ENCODE measurements around the gene NR5A2.

The NR5A2 gene

GRCh38 chr1:200072636-200073285, 45.3 kb downstream of the NR5A2 start:
- no peak for DNase-seq (ENCODE audit: low spot score)

DNA sequence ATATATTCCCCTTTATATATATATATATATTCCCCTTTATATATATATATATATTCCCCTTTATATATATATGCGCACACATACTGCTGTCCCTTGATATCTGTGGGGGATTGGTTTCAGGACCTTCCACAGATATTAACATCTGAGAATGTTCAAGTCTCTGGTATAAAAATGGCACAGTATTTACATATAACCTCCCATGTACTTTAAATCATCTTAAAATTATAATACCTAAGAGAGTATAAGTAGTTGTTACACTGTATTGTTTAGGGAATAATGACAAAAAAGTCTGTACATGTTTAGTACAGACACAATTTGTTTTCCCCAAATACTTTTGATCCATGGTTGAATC, 45.8 kb downstream of the NR5A2 start:
- no peak for DNase-seq (ENCODE audit: low spot score)

DNA sequence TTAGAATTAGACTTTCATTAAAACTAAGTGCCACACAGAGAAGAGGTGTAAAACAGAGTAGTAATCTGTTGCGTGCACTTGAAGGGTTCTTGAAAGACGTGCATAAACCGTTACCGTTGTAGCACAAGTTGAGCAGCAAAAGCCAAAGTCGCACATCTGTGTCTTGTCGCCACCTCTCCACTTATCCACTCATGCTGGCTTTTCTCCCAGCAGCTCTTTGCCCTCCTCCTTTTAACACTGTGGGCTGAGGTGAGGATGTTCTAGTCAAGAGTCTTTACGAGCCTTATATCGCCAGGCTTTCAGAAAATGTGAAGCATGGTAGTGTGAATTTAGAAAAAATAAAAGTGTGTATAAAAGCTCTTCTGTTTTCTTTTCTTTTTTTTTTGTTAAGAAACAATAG, 48.0 kb downstream of the NR5A2 start:
- no peak for DNase-seq (ENCODE audit: low spot score)

- DNase-seq (ENCODE audit: low spot score), result no peak
Observed at GRCh38 chr1:200075938-200076546, 48.5 kb downstream of the NR5A2 start.

DNA sequence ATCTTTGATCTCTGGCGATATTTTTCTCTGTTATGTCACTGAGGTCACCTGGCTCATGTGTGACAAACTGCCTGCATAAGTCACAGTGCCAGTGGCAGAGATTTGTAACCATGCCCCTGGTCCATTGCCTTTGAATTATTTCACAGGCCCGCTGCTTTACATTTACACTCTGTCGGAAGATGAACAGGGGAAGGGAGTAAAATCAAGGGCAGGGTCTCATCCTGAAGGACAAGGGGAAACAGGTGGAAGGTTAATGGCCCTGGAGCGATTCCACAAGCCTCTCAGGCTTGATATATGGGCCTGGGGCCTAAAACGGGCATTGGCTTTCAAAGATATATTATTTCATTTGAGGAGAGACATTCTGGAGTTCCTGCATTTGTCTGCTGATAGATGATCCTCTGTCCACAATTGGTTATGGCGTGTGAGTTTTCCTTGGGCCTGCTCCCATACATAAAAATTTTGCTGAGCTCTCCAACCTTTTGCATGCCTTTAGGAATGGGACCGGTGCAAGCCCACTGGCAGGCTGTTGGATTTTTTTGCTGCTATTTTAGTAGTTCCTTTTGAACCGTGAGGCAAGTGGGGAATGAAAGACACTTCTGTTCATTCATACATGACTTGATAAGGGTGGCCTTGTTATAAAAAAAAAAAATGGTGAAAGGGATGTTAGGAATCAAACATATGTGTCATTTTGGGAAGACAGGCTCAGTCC, 51.9 kb downstream of the NR5A2 start:
- DNase-seq (ENCODE audit: low spot score), result no peak

- DNase-seq (ENCODE audit: low spot score), result peak; percentile 33
Observed at GRCh38 chr1:200081151-200081968, 53.9 kb downstream of the NR5A2 start.

- DNase-seq (ENCODE audit: low spot score), result peak; percentile 37
Observed at GRCh38 chr1:200081969-200082245, 54.4 kb downstream of the NR5A2 start.

DNA sequence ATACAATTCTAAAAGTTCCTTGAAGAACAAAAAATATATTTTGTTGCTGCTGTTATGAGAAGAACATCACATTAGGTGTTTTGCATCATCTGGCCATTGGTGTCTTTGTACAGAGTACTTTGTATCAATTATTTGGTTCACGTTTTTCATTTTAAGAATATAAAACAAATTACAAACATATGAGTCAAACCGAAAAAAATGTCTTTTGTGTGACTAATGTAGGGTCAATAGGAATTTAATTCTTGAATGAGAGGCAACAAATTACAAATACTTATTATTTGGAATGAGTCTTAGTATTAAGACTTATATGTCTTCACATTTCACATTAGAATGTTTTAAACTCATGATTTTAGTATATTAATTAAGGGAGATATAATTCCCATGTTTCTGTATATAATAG, 54.8 kb downstream of the NR5A2 start:
- no peak for DNase-seq (ENCODE audit: low spot score)

DNA sequence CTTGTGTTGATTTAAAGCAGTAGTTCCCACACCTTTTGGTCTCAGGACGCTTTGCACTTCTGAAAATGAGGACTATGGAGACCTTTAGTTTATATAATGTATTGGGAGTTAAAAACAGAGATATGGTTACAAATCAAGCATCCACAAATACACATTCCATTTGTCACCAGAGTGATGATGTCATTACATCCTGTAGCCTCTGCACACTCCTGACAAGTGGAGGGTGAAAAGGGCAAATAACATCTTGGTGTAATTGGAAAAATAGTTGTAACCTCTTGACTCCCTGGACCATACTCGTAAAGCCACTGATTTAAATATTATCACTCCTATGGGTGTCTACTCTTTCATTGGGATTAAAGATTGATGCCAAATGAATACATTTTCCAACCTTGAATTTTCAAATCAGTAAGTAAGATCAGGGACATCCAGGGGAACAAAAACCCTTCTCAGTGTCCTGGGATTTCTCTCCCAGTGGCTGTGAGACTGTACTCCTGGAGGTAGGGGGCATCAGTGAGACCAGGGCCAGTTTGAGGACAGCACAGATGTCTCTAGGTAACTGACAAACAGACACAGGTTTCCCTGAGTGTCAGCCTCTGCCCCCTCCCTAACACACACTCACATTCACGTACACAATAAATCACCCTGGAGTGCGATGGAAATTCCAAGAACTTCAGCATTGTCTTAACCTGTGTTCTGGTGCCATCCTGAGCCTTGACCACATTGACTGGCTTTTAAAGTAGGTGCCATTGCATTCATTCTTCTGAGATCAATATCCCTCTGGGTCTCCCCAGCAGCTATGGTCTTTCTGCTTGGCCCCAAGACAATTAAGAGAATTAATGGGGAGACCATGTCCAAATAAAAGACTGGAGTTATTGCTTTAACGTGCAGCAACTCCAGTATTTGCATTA, 63.0 kb downstream of the NR5A2 start:
- DNase-seq (ENCODE audit: low spot score), result peak; percentile 56

GRCh38 chr1:200095057-200095577, 67.6 kb downstream of the NR5A2 start:
- DNase-seq (ENCODE audit: low spot score), result no peak

GRCh38 chr1:200096774-200097173, 69.3 kb downstream of the NR5A2 start:
- DNase-seq (ENCODE audit: low spot score), result no peak

GRCh38 chr1:200099040-200099439, 71.5 kb downstream of the NR5A2 start:
- DNase-seq (ENCODE audit: low spot score), result no peak

- DNase-seq (ENCODE audit: low spot score), result no peak
Observed at GRCh38 chr1:200103966-200104583, 76.6 kb downstream of the NR5A2 start.

DNA sequence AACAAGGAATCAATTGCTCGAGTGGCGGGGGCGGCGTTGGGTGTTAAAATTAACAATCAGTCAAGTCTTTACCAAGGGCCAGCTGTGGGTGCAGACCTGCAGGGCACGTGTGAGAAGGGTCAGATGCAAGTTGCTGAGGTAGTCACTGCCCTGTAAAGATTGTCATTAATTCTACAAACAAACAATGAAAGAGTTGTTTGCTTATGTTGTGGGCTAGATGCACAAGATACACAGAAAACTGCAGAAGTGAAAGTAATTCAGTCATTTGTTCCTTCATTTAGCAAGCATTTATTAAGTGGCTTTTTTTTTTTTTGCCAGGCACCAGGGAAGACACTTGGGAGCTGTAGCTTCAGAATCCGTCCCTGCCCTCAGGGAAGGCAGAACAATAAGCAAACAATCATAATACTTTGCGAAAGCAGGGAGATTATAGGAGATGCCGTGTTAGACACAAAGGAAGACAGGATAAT, 79.5 kb downstream of the NR5A2 start:
- no peak for DNase-seq (ENCODE audit: low spot score)

GRCh38 chr1:200108659-200109058, 81.1 kb downstream of the NR5A2 start:
- DNase-seq (ENCODE audit: low spot score), result no peak

DNA sequence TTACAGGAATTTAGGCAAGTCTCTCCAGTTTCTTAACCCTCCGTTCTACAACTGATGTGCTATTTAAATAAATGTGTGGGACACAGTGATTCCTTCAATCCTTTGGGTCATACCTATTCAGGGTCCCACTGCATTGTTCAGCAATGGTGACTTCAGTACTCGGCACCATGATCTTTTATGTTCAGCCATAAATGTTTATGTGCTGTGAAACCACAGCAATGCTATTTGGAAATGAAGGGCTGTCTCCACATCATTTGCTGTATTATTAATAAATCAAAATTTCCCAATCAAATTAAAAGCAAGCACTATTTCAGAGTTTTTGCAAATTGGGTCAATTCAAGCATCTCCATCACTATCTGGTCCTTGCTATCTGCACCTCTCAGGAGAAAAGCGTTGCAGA, 84.8 kb downstream of the NR5A2 start:
- DNase-seq (ENCODE audit: low spot score), result no peak

DNA sequence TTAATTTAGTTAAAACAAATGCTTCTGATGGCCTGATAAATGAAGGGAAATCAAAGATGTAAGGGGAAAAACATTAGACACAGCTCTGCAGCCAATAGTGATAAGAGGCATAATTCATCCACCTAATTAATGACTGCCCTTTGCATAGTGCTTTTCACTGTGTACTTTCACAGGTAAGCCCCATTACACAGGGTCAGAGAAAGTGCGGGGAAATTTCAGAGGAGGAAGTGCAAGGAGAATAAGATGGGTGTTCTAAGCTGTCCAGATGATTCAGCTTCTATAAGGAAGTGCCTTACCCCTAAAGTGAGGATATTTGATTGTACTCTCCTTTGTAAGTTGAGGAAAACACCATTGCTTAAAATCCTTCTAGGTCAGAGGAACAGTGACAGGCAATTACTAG, 88.0 kb downstream of the NR5A2 start:
- DNase-seq (ENCODE audit: low spot score), result no peak

DNA sequence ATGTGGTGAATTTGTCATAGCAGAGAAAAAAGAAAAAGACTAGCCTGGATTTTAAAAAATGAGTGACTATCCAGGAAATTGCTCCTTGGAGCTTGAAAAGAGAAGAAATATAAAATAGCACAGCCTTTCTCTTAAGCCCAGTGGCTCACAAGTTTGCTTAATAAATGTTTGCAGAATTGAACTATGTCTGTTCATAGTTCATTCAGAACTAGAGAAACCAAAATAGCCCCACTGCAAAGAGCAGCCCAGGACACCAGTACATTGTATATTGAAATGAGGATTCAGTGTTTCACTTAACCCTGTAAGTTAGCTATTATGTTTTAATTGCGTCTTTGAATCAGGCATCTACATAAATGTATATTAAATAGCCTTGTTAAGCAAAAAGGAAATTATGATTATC, 88.8 kb downstream of the NR5A2 start:
- no peak for DNase-seq (ENCODE audit: low spot score)

DNA sequence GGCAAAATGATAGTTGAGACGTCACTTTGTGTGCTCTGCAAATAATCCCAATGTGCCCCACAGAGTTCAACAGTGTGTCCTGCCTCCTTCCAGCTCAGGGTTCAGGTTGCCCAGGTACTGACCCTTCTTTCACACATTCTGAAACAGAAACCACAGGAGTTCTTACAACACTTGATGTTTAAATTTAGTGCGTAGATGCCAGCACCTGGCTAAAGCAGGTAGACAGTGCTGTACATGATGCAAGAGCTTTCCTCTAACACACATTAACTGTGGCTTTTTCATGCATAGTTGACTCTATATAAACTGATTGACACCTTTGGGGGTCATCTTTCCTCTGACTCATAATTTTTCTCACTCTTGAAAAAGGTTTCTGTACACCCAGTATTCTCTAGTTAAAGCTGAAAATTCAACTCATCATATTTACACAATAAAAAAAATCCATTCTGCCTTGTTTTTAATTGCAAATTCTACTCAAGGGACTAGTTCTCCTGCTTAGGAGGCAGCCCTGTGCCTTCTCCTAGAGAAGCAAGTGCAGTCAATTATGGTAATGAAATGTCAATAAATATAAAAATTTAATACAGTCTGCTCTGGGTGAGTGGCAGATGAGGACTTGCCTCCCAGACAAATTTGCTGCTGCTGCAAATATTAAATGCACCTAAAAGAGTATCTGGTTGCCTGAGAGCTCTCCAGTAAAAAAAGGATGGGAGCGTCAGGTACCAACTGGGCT, 91.4 kb downstream of the NR5A2 start:
- DNase-seq (ENCODE audit: low spot score), result no peak

GRCh38 chr1:200121421-200121820, 93.9 kb downstream of the NR5A2 start:
- no peak for DNase-seq (ENCODE audit: low spot score)
